SU-DHL-6 (cell line): ENCODE results near the gene TRAF2.

Experiments used
- H2AFZ ChIP-seq: fragments of 200-600 bp; sonication (generic); 2 replicates; pipeline ENCODE4 v1.6.1; 2014; ENCODE audit warnings: low read depth, mild to moderate bottlenecking, moderate library complexity, mixed read lengths, antibody characterized with exemption, low read length; ENCODE audit not compliant: severe bottlenecking
- H3F3A ChIP-seq: fragments of 200-600 bp; shearing (Covaris generic); 2 replicates; pipeline ENCODE4 v1.6.0; 2016; ENCODE audit warnings: antibody characterized with exemption, mild to moderate bottlenecking; ENCODE audit not compliant: insufficient read depth
- H3K27ac ChIP-seq: fragments of 200-600 bp; sonication (generic); 2 replicates; pipeline ENCODE4 v1.5.1; 2016; ENCODE audit warnings: low read depth, mild to moderate bottlenecking, low read length, moderate library complexity, mixed read lengths
- H3K27me3 ChIP-seq: fragments of 200-600 bp; sonication (generic), shearing (Covaris generic); 2 replicates; pipeline ENCODE4 v1.6.0; 2014; ENCODE audit warnings: mild to moderate bottlenecking, low read length
- H3K36me3 ChIP-seq: fragments of 200-600 bp; sonication (generic); 2 replicates; pipeline ENCODE4 v1.6.1; 2014; ENCODE audit warnings: mild to moderate bottlenecking, low read length, mixed read lengths
- H3K4me2 ChIP-seq: fragments of 300-600, 200-600 bp; shearing (Covaris generic), sonication (generic); 2 replicates; pipeline ENCODE4 v1.6.0; 2014; ENCODE audit warnings: low read length, low read depth, mild to moderate bottlenecking; ENCODE audit not compliant: poor library complexity, severe bottlenecking
- H3K4me3 ChIP-seq: fragments of 200-600 bp; sonication (generic); 2 replicates; pipeline ENCODE4 v1.5.1; 2014; ENCODE audit warnings: antibody characterized with exemption, low read length, mild to moderate bottlenecking, mixed read lengths; ENCODE audit not compliant: insufficient read depth, poor library complexity, severe bottlenecking
- H3K79me2 ChIP-seq: fragments of 200-600 bp; sonication (generic); 2 replicates; pipeline ENCODE4 v1.6.1; 2014; ENCODE audit warnings: mild to moderate bottlenecking, low read length, moderate library complexity; ENCODE audit not compliant: insufficient read depth
- H3K9ac ChIP-seq: fragments of 200-600 bp; sonication (generic); 2 replicates; pipeline ENCODE4 v1.7.0; 2014; ENCODE audit warnings: mild to moderate bottlenecking, low read length
- H3K9me2 ChIP-seq: fragments of 200-600 bp; sonication (generic); replicated peaks from 2 replicates; pipeline ENCODE4 v1.6.1; 2014; ENCODE audit warnings: low read length; ENCODE audit not compliant: insufficient read depth
- H3K9me3 ChIP-seq: fragments of 200-600 bp; sonication (generic); 2 replicates; pipeline ENCODE4 v1.6.1; 2014; ENCODE audit warnings: low read length, mixed read lengths; ENCODE audit not compliant: insufficient read depth
- H4K20me1 ChIP-seq: fragments of 200-600 bp; sonication (generic); 2 replicates; pipeline ENCODE4 v1.6.1; 2014; ENCODE audit warnings: low read depth, mild to moderate bottlenecking, antibody characterized with exemption, low read length, moderate library complexity, mixed read lengths
- CTCF ChIP-seq: fragments of 200-600 bp; sonication (generic); IDR thresholded peaks from one replicate; pipeline ENCODE4 v1.5.1; 2017; ENCODE audit warnings: antibody characterized with exemption, mild to moderate bottlenecking, low read length, moderate library complexity; ENCODE audit not compliant: insufficient read depth, poor library complexity, severe bottlenecking
- EZH2phosphoT487 ChIP-seq: fragments of 200-600 bp; sonication (generic), shearing (Covaris generic); conservative IDR thresholded peaks from 2 replicates; pipeline ENCODE4 v1.6.1; 2018; ENCODE audit warnings: mild to moderate bottlenecking, antibody characterized with exemption, low read length, moderate library complexity, mixed read lengths

Gene TRAF2

GRCh38 chr9:136857581-136858412, 28.5 kb upstream of the TRAF2 start:
- no peak overlapping the region for H2AFZ ChIP-seq
- no peaks in the 10 kb centered on the region for H3K79me2 ChIP-seq
- H3K27me3 ChIP-seq = no peaks in the 10 kb centered on the region
- no peak overlapping the region for H3K4me3 ChIP-seq
- no peaks in the 10 kb centered on the region for H3K9me2 ChIP-seq
- no peak overlapping the region for H3K27ac ChIP-seq
- H3K9ac ChIP-seq = no peak overlapping the region
- no peak for TF ChIP-seq CTCF
- no peak for TF ChIP-seq EZH2phosphoT487
- H3F3A ChIP-seq = no peaks in the 10 kb centered on the region
- no peaks in the 10 kb centered on the region for H3K9me3 ChIP-seq
- H4K20me1 ChIP-seq = no peaks in the 10 kb centered on the region
- no peaks in the 10 kb centered on the region for H3K36me3 ChIP-seq
- H3K4me2 ChIP-seq = no peak overlapping the region

GRCh38 chr9:136858452-136858843, 27.9 kb upstream of the TRAF2 start:
- no peaks in the 10 kb centered on the region for H3F3A ChIP-seq
- no peak overlapping the region for H3K4me2 ChIP-seq
- no peak overlapping the region for H3K9ac ChIP-seq
- H3K9me3 ChIP-seq = no peaks in the 10 kb centered on the region
- no peaks in the 10 kb centered on the region for H3K27me3 ChIP-seq
- H3K36me3 ChIP-seq = no peaks in the 10 kb centered on the region
- TF ChIP-seq EZH2phosphoT487 (no peak), CTCF (no peak)
- no peaks in the 10 kb centered on the region for H3K9me2 ChIP-seq
- H2AFZ ChIP-seq = no peak overlapping the region
- H3K79me2 ChIP-seq = no peaks in the 10 kb centered on the region
- no peak overlapping the region for H3K4me3 ChIP-seq
- no peak overlapping the region for H3K27ac ChIP-seq
- no peaks in the 10 kb centered on the region for H4K20me1 ChIP-seq

- Histone ChIP-seq H3K27ac (no peak overlapping the region), H4K20me1 (no peaks in the 10 kb centered on the region), H3F3A (no peaks in the 10 kb centered on the region), H3K9me3 (no peaks in the 10 kb centered on the region), H3K9me2 (no peaks in the 10 kb centered on the region), H3K27me3 (no peaks in the 10 kb centered on the region), H3K4me2 (no peak overlapping the region), H3K9ac (no peak overlapping the region), H3K79me2 (no peaks in the 10 kb centered on the region; the same call in 1 of the 2 replicates), H2AFZ (no peak overlapping the region), H3K36me3 (no peaks in the 10 kb centered on the region), H3K4me3 (no peak overlapping the region)
- TF ChIP-seq CTCF (no peak), EZH2phosphoT487 (no peak)
Observed at GRCh38 chr9:136858844-136859757, 27.2 kb upstream of the TRAF2 start.
